Retinal pigment epithelial cell (primary cell): ENCODE results near the gene CALR.
"Not testable (repeated sequence)": the region's sequence is repeated elsewhere in the genome, so short reads cannot be mapped to it uniquely, and the experiment has no call there.

ENCODE experiments used
- DNase-seq: peaks from one replicate; pipeline ENCODE4 v3.0.0-alpha.2; 2010; ENCODE audit warnings: low read depth
- H3K4me3 ChIP-seq: 2 replicates; pipeline ENCODE4 v1.5.1; 2011; ENCODE audit warnings: mild to moderate bottlenecking, low read length, control low read depth, moderate library complexity
- CTCF ChIP-seq: conservative IDR thresholded peaks from 2 replicates; pipeline ENCODE4 v1.5.1; 2011; ENCODE audit warnings: low read depth, low read length, control low read depth, inconsistent platforms

The CALR gene

GRCh38 chr19:12907166-12907565, 31.2 kb upstream of the CALR start:
- DNase-seq = no peak
- H3K4me3 ChIP-seq = no peak overlapping the region
- TF ChIP-seq CTCF = no peak

- no peak for DNase-seq
- peak overlapping the region; percentile 26 for H3K4me3 ChIP-seq
- TF ChIP-seq CTCF = no peak
These were observed 25.8 kb upstream of the CALR start for GRCh38 chr19:12912571-12912970.

- TF ChIP-seq CTCF = no peak
- peak overlapping the region; percentile 26 for H3K4me3 ChIP-seq
- peak; percentile 23 for DNase-seq
These were observed 25.3 kb upstream of the CALR start for GRCh38 chr19:12913011-12913561.

GRCh38 chr19:12913851-12914690, 24.3 kb upstream of the CALR start:
- DNase-seq = no peak
- no peak overlapping the region for H3K4me3 ChIP-seq
- TF ChIP-seq CTCF = no peak

- H3K4me3 ChIP-seq, DNase-seq: not testable (repeated sequence)
These were observed 22.5 kb upstream of the CALR start for GRCh38 chr19:12915860-12916259.

GRCh38 chr19:12918253-12918652, 20.2 kb upstream of the CALR start:
- no peak for DNase-seq
- TF ChIP-seq CTCF = no peak

GRCh38 chr19:12921047-12921446, 17.4 kb upstream of the CALR start:
- no peak for TF ChIP-seq CTCF
- no peak for DNase-seq

More at GRCh38 chr19:12918253-12918652, 20.2 kb upstream of the CALR start:
- no peak overlapping the region for H3K4me3 ChIP-seq

More at GRCh38 chr19:12921047-12921446, 17.4 kb upstream of the CALR start:
- H3K4me3 ChIP-seq = no peak overlapping the region
